Stimulated activated CD4-positive, alpha-beta T cell treated with anti-CD3 and anti-CD28 coated beads, Interleukin-1b, Interleukin-23, amount 100 ng/mL, for 4 hours (primary cell): Measurements from ENCODE around the gene ATP1B1.
"Not testable (repeated sequence)": the region's sequence is repeated elsewhere in the genome, so short reads cannot be mapped to it uniquely, and the experiment has no call there.

Source experiments
- DNase-seq, 2 donors: peaks; one replicate each; pipeline ENCODE4 v3.0.0-alpha.2; 2020; ENCODE audit warnings: low read depth in 2 of 2

Gene ATP1B1

GRCh38 chr1:169142129-169142528 lies 35.6 kb downstream of the ATP1B1 start:
- DNase-seq, result no peak

GRCh38 chr1:169143346-169143745 lies 36.9 kb downstream of the ATP1B1 start:
- DNase-seq, result no peak

GRCh38 chr1:169143984-169144383 lies 37.5 kb downstream of the ATP1B1 start:
- no peak for DNase-seq

GRCh38 chr1:169144941-169145626 lies 38.6 kb downstream of the ATP1B1 start:
- no peak for DNase-seq

GRCh38 chr1:169146576-169147214 lies 40.2 kb downstream of the ATP1B1 start:
- DNase-seq, result no peak

GRCh38 chr1:169148472-169149252 lies 42.2 kb downstream of the ATP1B1 start:
- no peak for DNase-seq

- no peak for DNase-seq
Observed at GRCh38 chr1:169149555-169150286, 43.2 kb downstream of the ATP1B1 start.

- no peak for DNase-seq
Observed at GRCh38 chr1:169150641-169151337, 44.3 kb downstream of the ATP1B1 start.

- no peak for DNase-seq
Observed at GRCh38 chr1:169151338-169151837, 44.9 kb downstream of the ATP1B1 start.

- no peak for DNase-seq
Observed at GRCh38 chr1:169155675-169156074, 49.2 kb downstream of the ATP1B1 start.

GRCh38 chr1:169156580-169156979 lies 50.1 kb downstream of the ATP1B1 start:
- no peak for DNase-seq

GRCh38 chr1:169160845-169161495 lies 54.5 kb downstream of the ATP1B1 start:
- no peak for DNase-seq

GRCh38 chr1:169161496-169162194 lies 55.2 kb downstream of the ATP1B1 start:
- no peak for DNase-seq

GRCh38 chr1:169163059-169163458 lies 56.6 kb downstream of the ATP1B1 start:
- DNase-seq, result no peak

- no peak for DNase-seq
Observed at GRCh38 chr1:169175461-169175860, 69.0 kb downstream of the ATP1B1 start.

- not testable (repeated sequence) for DNase-seq
Observed at GRCh38 chr1:169179431-169179830, 72.9 kb downstream of the ATP1B1 start.

GRCh38 chr1:169180174-169180573 lies 73.7 kb downstream of the ATP1B1 start:
- no peak for DNase-seq
